Measurements from ENCODE around the gene MEF2A.

The MEF2A gene

GRCh38 chr15:99564221-99565048, 1.3 kb upstream of the MEF2A start:
- no peak for DNase-seq (ENCODE audit: low read depth)

GRCh38 chr15:99565049-99565298, 810 bp upstream of the MEF2A start:
- no peak for DNase-seq (ENCODE audit: low read depth)

DNA sequence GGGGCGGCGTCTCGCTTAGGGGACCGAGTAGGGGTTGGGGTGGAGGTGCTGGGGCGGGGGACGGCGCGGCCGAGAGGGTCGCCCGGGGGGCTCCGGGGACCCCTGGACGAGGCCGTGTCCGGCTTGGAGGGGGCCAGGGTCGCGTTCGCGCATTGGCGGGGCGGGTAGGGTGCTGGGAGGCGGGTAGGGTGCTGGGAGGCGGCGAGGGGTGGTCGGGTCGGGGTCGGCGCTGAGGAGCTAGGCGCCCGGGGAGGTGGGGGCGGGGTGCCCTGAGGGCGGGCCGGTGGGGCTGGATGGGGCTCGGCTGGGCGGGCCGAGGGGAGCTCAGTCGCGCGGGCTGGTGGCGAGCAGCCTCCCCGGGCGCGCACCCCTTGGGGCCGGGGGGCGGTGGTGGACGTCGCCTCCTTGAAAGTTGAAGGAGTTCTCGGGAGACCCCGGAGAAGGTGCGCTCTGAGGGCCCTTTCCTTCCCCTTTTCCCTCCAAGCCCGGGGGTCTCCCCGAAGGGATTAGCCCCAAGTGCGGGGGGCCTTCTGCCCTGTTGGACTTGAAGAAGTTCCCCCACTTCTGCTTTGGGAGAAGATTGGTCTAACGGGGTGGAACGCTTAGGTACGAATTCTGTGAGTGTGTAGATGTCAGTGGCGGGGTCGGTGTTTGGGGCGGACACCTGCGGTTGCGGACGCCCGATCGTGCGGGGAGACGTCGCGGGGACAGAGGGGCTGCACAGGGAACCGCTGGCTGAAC, 543 bp downstream of the MEF2A start:
- no peak for DNase-seq (ENCODE audit: low read depth)

DNA sequence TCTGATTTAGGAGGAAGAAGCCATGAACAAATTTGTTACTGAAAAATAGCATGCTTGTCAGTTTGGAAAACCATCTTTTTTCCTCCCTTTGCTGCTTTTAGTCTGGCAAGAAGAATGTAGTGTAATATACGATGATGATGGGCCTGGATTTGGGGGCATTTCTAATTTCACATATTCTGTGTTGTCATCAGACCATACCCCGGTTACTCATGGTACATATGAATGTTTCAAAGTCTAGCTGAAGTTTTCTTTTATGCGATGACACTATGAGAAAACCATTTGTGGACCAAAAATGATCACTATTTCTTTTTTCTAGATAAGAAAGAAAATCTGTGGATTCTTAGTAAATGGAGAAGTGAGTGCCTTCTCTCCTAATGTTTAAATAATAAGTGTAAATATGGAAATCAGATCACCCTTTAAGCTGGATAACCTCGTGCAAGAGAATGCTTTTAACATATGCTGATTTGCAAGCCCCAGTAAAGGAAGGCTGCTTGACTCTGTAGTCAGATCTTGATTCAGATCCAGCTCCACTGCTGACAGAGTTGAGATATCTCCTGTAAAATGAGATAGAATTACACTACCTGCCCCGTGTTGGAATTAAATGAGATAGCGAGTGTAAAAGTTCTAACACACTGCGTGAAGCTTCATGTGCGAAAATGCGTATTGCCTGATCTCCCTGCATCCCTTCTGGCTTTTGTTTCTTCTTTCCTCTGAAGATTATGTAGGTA, 3.0 kb downstream of the MEF2A start:
- no peak for DNase-seq (ENCODE audit: low read depth)

DNA sequence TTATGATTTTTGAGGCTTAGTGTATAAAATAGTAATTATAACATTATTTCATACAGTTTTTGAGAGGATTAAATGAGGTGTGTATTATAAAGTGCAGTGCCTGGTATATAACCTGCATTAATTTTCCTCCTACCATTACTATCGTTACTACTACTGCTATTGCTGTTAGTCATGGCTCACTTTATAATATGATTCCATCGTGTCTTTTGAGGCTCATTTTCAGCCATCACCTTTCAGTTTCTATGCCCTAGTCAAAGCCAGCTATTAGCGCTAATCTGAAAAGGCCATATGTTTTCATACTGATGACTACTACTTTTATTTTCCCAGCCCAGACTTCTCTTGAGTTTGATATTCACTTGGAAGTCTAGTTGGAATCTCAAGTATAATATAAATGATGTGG, 5.5 kb downstream of the MEF2A start:
- no peak for DNase-seq (ENCODE audit: low read depth)

DNA sequence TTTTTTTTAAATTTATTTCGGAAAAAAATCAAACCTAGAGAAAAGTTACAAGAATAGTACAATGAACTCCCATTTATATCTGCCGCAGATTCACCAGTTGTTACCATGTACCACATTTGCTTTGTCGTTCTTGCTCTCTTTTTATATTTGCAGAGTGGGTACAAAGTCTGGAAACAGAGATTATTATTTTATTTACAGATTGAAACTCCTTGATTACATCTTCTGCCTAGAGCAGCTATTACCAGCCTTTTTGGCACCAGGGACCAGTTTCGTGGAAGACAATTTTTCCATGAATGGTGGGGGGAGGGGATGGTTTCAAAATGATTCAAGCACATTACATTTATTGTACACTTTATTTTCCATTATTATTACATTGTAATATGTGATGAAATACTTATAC, 8.3 kb downstream of the MEF2A start:
- DNase-seq (ENCODE audit: low read depth), result no peak

DNA sequence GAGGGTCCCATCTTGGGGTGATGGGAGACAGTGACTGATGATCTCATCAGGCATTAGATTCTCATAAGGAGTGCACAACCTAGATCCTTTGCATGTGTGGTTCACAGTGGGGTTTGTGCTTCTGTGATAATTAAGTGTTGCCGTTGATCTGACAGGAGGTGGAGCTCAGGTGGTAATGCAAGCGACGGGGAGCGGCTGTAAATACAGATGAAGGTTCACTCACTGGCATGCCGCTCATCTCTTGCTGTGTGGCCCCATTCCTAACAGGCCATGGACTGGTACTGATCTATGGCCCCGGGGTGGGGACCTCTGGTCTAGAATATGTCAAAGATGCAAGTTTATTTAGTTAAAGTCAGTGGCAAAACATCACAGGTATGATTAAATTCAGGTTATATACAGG, 8.7 kb downstream of the MEF2A start:
- no peak for DNase-seq (ENCODE audit: low read depth)

GRCh38 chr15:99578809-99579208, 13.0 kb downstream of the MEF2A start:
- DNase-seq (ENCODE audit: low read depth), result no peak

GRCh38 chr15:99580076-99580475, 14.3 kb downstream of the MEF2A start:
- no peak for DNase-seq (ENCODE audit: low read depth)

GRCh38 chr15:99582508-99582960, 16.8 kb downstream of the MEF2A start:
- DNase-seq (ENCODE audit: low read depth), result no peak

DNA sequence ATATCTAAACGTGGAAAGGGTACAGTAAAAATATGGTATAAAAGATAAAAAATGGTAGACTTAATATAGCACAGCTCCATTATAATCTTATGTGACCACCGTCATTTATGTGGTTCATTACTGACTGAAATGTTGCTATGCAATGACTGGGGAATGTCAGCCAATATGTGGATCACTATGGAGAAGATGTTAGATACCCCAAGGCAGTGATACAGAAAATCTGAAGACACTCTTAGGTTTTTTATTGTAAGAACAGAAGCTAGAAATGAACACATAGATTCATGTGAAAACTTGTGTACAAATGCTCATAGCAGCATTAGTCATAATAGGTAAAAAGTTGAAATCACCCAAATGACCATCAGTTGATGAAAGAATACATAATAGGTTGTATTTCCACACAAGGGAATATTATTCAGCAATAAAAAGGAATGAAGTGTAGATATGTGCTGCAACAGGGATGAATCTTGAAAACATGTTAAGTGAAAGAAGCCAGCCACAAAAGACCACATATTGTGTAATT, 18.4 kb downstream of the MEF2A start:
- no peak for DNase-seq (ENCODE audit: low read depth)

GRCh38 chr15:99586121-99586520, 20.3 kb downstream of the MEF2A start:
- no peak for DNase-seq (ENCODE audit: low read depth)

- no peak for DNase-seq (ENCODE audit: low read depth)
These were observed 24.0 kb downstream of the MEF2A start for GRCh38 chr15:99589801-99590200.

- DNase-seq (ENCODE audit: low read depth), result no peak
These were observed 25.3 kb downstream of the MEF2A start for GRCh38 chr15:99590913-99591646.

DNA sequence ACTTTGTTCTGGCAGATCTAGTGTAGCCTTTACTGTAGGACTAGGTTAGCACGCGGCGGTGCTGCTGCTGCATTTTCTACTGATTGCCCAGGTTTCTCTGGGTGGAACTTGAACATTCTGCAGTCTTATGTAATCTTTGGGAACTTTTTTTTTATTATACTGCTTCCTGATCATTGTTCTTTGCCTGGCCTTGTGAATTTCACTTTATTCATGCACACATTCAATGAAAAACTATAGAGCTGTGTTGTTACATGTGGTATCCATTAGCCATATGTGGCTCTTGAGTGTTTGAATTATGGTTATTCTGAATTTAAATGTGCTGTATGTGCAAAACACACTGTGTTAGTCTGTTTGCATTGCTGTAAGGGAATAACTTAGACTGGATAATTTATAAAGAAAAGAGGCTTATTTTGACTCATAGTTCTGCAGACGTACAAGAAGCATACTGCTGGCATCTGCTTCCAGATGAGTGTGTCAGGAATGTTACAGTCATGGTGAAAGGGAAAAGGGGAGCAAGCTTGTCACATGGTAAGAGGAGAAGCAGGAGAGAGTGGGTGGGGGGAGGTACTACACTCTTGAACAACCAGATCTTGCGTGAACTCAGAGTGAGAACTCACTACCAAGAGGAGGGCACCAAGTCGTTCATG, 26.5 kb downstream of the MEF2A start:
- no peak for DNase-seq (ENCODE audit: low read depth)

DNA sequence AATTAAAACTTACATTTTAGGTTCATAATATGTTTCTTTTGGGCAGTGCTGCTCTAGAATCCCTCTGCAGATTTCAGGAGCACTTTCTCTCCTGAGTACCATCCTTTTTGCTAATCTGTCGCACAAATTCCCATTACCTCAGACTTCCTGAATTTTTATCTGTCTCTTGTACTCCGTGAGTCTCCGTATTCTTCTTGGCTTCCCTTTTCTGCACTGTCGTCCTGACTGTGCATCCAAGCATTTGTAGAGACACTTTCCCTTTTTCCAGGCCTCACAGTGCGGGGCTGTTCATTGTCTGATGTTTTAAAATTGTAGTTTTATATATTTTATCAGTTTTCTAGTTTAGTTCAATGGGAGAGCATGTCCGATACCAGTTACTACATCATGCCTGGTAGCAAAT, 27.3 kb downstream of the MEF2A start:
- no peak for DNase-seq (ENCODE audit: low read depth)

- DNase-seq (ENCODE audit: low read depth), result no peak
These were observed 29.1 kb downstream of the MEF2A start for GRCh38 chr15:99594916-99595315.

GRCh38 chr15:99598296-99598695, 32.5 kb downstream of the MEF2A start:
- no peak for DNase-seq (ENCODE audit: low read depth)

DNA sequence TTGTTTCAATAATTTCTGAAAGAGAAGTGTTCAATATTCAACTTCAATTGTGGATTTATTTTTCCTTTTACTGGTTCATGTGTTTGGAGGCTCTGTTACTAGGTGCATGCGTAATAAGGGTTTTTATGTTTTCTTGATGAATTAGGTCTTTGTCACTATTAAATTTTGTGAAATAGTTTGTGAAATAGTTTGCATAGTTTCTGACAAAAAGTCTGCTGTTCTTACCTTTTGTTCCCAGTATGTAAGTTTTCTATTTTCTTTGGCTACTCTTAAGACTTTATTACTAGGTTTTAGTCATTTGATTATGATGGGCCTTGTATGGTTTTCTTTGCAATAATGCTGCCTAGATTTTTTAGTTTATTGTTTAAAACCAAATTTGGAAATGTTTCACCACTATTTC, 38.0 kb downstream of the MEF2A start:
- DNase-seq (ENCODE audit: low read depth), result no peak

DNA sequence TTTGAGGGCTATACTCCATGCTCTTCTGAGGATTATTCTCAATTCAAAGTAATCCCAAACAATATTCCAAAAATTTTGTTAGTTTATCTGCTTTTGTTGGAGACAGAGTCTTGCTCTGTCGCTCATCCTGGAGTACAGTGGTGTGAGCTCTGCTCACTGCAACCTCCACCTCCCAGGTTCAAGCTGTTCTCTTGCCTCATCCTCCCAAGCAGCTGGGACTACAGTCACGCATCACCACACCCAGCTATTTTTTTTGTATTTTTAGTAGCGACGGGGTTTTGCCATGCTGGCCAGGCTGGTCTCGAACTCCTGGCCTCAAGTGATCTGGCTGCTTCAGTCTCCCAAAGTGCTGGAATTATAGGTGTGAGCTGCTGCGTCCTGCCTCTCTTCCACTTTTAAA, 39.1 kb downstream of the MEF2A start:
- DNase-seq (ENCODE audit: low read depth), result no peak

- DNase-seq (ENCODE audit: low read depth), result no peak
These were observed 39.7 kb downstream of the MEF2A start for GRCh38 chr15:99605490-99605931.

DNA sequence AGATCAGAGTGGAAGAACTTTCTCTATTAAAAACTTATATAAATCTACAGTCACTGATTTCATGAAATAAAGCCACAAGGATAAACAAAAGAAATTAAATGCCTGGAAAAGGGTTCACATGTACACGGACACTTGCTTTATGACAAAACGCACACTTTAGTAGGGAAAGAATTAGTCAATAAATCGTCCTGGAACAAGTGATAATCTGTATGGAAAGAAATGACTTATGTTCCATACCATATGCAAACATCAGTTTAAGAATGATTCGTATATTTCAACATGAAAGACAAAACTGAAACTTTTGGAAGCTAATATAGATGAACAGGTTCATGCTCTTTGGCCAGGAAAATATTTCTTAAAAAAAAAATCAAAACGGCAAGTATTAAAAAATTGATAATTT, 40.2 kb downstream of the MEF2A start:
- DNase-seq (ENCODE audit: low read depth), result no peak

All from stimulated activated CD4-positive, alpha-beta T cell treated with anti-CD3 and anti-CD28 coated beads, Interleukin-2, amount 100 ng/mL, for 4 hours (primary cell).